SH-SY5Y (cell line): ENCODE data around the gene ZNF597.

Source experiments
- GATA2 ChIP-seq: IDR thresholded peaks from 2 replicates; pipeline ENCODE4 v1.6.1; 2011; ENCODE audit warnings: mild to moderate bottlenecking, low read depth, low read length
- GATA3 ChIP-seq: IDR thresholded peaks from 2 replicates; pipeline ENCODE4 v1.6.1; 2011; ENCODE audit warnings: low read depth, mild to moderate bottlenecking, low read length, moderate library complexity

Gene ZNF597

DNA sequence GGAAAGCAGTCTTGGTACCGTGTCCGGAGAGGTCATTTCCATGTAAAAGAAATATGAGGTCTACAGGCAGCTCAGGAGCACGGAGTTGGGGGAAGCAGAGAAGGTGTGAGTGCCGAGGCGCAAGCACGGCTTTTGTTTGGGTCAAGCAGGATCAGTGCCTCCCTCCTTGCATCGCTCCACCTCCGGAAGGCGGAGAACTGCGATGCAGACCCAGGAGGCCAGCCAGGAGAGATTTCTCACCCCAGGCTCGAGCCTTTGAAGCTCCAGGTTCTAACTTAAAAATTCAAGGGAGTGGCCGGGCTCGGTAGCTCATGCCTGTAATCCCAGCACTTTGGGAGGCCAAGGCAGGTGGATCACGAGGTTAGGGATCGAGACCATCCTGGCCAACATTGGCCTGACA is 25.2 kb upstream of the ZNF597 start:
- TF ChIP-seq GATA2 (no peak), GATA3 (no peak)

DNA sequence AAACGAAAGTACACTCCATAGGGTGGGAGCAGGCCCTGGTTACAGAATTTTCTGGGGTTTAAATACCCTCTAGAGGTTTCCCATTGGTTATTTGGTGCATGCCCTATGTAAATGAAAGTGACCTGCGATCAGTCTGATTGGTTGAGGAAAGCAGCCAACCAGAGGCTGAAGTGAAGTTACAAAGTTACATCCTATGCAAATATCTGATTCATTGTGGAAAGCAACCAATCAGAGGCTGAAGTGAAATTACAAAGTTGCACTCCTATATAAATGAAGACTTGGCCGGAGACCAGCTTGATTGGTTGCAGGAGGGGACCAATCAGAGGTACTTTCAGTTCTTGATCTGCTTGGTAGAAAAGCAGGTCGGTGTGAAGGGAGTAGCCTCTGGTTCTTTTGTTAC is 24.6 kb upstream of the ZNF597 start:
- TF ChIP-seq GATA2 (no peak), GATA3 (no peak)

DNA sequence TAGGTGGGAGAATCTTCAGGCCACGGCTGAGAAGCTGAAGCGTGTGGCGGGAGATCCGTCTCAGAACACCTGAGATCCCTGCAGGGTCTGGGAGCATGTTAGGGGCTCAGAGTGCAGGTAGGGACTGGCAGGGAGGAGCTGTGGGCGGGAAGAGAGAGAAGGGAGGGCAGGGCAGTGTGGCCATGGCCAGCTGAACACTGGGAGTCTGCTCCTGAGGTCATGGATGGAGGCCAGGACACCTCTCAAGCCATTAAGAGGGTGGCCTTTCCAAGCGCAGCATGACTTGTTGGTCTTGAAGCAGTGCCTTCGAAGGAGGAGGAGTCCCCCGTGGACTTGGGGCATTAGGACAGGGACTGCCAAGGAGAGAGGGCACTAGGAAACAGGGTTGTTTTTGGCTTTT is 23.9 kb upstream of the ZNF597 start:
- no peak for TF ChIP-seq GATA3
- TF ChIP-seq GATA2, result no peak

DNA sequence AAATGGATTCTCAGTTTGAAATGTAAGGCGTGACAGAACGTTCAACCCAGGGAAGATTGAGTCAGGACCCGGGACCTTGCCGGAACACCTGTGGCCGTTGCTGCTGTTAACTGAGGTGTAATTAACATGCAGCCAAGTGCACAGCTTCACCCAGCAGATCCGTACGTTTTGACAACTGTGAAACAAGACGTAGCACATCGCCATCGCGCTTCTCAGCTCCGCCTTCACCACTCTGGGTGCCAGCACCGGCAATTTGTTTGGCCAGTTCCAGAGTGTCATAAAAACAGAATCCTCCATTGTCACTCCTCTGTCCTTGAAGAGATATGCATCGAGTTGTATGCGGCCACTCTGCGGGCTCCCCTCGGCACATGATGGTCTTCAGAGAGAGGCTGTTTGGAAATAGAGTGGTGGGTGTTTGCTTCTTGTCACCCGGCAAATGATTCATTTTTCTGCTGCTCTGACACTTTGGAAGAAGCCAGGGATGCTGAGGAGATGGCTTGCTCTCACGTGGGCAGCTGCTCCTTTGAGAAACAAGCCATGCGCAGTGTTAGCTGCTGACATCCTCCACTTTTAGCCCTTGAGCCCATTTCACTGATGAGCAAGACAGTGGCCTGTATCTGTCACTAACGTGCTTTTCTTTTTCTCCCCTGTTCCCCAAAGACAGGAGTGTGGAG is 22.7 kb upstream of the ZNF597 start:
- TF ChIP-seq GATA2 (no peak), GATA3 (no peak)

DNA sequence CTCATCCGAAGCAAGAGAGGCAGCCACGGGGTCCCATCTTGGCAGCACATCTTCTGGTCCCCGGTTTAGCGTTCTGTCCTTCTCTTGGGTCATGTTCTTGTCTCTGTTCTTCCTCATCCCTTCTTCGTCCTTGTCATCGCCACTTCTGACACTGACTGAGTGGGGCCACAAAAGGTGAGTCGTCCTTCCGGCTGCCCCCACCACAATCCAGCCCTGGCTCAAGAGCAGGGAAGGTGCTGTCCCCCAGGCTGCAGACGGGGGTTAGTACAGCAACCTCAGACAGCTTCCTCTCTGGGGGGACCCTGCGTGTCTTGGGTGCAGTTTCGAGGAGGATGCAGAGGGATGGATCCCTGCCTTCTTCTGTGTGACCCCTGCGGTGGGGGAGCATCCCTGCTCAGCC is 22.0 kb upstream of the ZNF597 start:
- no peak for TF ChIP-seq GATA2
- no peak for TF ChIP-seq GATA3

DNA sequence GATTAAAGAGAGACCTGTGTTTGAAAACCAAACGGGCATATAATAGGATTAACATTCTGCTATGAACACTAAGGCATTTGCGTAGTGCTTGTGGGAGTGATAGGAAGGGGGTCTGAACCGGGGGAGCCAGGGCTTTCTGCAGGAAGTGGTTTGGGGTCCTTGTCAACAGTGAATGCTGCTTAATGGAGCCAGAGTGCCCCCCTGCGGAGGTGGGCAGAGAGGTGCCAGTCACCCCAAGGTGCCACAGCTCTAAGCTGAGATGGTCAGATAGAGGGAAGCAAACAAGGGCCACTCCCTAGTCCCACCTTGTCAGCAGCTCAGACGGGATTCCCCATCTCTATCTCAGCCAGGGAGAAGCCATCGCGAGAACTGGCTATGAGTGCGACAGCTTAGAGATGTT is 17.8 kb upstream of the ZNF597 start:
- no peak for TF ChIP-seq GATA3
- TF ChIP-seq GATA2, result no peak

DNA sequence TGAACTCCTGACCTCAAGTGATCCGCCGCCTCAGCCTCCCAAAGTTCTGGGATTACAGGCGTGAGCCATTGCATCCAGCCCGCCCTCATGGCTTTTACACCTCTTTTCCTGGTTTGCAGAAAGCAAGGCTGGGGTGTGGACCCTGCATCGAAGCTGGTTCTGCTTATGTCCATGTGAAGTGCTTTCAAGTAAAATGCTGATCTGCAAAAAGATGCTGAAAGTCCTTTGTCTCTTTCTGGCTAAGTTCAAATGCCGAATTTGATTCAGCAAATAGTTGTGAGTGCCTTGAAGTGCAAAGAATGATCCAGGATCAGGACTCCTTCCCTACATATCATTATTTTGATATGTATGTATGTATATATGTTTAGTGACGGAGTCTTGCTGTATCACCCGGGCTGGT is 17.3 kb upstream of the ZNF597 start:
- TF ChIP-seq GATA3 (no peak), GATA2 (no peak)

DNA sequence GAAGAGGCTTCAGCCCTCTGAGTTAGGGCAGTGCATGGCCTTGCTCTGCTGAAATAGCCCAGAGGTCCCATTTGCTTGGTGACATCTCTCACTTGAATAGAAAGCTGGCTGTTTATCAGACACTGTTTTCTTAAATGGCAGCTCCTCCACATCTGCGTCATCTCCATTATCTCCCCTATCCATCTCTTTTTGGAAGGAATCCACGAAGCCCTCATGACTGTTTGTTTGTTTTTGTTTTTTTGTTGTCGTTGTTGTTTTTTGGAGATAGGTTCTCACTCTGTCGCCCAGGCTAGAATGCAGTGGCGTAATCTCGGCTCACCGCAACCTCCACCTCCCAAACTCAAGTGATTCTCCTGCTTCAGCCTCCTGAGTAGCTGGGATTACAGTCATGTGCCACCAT is 16.8 kb upstream of the ZNF597 start:
- TF ChIP-seq GATA3, result no peak
- TF ChIP-seq GATA2, result no peak

DNA sequence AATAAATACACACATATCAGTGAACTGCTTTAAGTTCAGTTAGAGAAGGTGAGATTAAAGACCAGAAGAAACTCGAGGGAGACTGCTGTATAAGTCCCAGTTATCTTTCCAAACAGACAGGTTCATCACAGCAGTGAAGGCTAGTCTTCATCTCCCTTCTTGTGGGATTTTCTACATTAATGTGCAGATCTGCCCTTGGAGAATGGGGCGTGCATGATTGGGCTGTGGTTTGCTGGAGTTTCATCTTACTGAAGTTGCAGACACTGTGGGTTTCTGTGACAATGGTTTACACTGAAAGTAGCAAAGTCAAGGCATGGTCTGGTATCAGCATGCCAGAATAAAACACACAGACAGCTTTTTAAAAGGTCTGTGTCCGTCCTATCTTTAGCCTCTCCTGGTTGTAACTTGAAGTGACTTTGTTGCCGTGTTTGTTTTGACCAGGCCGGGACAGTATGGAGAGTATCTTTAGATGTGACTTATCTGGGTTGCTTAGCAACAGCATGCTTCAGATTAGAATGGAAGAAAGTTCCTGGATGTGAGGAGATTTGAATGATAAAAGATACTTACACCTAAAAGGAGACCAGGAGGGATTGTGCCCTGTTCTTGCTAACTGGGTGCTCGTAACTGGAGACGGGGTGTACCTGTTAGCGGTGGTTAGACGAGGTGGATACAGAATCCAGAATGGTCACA is 16.2 kb upstream of the ZNF597 start:
- TF ChIP-seq GATA3 (no peak), GATA2 (no peak)

DNA sequence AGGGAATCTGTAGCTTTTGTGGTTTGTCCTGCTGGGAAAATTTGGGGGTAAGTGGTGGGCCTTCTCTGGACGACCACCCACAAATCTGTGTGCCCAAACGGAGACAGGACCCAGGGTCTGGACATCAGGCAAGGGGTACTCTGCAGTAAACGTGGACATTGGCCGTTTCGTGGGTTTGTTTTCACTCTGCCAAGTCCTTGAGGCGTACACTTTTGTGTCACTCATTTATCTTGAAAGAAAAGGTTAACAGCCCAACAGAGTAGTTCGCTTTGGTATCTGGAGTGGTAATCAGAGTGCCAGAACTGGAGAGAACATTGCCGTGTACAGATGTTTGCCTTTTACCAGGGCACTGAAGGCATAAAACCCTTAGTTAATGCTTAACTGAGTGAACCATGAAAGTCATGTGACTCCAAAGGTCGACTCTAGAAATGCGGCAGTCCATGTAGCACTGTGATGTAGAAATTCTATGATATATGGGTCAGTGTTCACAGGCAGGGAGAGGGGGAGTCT is 15.6 kb upstream of the ZNF597 start:
- TF ChIP-seq GATA2 (no peak), GATA3 (no peak)

DNA sequence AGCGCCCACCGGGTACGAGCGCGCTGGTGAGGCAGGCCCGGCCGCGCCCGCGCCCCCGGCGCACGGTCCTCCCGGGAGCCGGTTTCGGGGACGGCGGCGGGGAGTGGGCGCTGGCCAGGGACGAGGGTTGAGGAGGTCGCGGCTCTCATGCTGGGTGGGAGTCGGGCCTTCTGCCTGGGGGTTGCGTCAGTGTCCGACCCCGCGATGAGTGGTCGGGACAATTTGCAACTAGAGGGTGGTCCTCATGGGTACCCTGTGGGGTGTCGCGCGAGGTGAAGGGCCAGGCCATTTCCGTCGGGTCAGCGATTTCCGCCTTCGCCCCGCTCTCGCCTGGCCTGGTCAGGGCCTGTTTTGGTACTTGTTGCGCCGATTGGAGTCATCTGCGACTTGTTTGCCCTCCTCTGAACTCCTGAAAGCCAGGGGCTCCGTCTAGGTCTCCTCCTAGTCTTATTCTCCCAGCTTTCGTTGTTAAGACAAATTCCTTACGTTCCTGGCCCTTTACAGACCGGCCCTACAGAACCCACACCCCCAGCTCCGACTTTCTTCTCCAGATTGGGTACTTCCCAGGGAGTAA is 15.1 kb upstream of the ZNF597 start:
- TF ChIP-seq GATA2 (no peak), GATA3 (no peak)

DNA sequence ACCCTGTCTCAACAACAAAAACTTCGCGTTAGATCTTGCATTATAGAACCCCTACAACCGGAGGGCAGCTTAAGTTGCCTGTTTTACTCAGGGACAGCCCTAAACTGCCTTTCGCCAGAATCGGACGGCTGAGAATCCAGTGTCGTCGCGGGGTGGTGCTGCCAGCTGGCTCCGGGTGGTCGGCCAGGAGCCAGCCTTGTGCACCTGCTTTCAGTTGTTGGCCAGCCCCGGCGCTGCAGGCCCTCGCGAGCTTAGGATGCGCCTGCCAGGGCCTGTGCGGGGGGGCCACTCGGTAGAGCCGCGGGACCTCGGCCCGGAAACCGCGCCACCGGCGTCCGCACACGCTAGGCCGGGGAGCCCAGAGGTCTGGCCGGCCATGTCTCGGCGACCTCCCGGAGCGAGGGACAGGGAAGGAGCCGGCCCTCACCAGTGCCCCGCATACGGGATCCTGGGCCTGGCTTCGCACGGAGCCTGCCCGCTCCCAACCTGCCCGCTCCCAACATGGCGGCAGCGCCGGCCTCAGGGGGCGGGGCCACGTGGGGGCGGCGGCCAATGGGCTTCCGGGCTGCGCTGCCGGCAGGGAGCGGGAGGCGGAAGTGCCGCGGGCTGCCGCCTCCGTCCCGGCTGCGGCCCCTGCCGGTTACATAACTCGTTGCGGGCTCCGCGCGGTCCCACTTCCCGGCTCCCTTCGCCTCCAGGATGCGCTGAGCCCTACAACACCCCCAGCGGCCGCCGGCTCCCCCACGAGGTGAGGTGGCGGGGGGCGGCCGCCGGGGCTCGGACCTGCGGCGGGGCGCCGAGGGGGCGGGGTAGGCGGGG is 14.3 kb upstream of the ZNF597 start:
- TF ChIP-seq GATA3 (no peak), GATA2 (no peak)

DNA sequence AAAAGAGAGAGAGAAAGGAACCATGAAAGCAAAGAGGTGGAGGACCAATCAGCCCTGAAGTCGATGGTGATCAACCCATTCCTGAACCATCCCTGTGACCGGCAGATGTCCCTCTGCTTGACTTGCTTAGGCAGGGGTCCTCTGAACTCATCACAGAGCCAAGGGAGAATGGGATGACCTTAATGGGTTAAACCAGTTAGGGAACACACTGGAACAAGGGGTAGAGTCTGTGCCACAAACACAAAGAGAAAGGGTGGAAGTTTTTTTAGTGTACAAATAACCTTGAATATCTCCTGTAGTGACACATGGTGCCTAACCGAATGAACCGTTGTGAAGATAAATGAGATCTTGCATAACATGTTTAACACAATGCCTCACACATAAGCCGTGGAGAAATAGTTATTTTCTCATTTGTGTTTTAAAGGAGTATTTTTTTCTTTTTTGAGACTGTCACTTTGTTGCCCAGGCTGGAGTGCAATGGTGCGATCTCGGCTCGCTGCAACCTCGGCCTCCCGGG is 11.4 kb upstream of the ZNF597 start:
- no peak for TF ChIP-seq GATA2
- no peak for TF ChIP-seq GATA3

DNA sequence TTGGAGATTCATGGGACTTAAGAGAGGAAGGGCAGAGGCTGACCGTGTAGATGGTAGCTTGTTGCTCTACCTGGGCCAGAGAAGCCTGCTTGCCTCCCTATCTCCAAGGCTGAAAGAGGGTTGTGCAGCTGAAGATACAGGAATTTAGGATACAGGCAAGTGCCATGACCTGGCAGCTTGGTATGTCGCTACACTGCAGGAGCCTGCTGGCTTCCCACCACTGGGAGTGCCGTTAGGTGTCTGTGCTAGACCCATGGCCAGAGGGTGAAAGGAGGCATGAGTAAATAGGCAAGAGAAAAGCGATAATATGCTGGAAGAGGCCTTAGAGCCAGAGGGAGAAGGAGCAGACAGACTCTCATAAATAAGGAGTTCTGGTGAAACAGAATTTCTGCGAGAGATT is 10.8 kb upstream of the ZNF597 start:
- TF ChIP-seq GATA3, result no peak
